GM12878 (cell line): ENCODE results near the gene ZNF107.

Experiments
- POLR2A ChIP-seq: IDR thresholded peaks from 2 replicates; pipeline ENCODE4 v1.6.1; 2011; ENCODE audit warnings: low read depth, mild to moderate bottlenecking, low read length
- TCF7 ChIP-seq: IDR thresholded peaks from 2 replicates; pipeline ENCODE4 v1.6.1; 2014; ENCODE audit warnings: antibody characterized with exemption, borderline replicate concordance
- TF ChIP-seq, protein P1 (sequence below), 3 experiments: IDR thresholded peaks in 2 of 3; conservative IDR thresholded peaks in 1 of 3; 2 replicates each; pipeline ENCODE4 v1.5.1; 2011; ENCODE audit warnings: low read depth in 3 of 3, low read length in 3 of 3, mild to moderate bottlenecking in 3 of 3, control low read depth in 2 of 3, moderate library complexity in 2 of 3, inconsistent platforms in 1 of 3, mixed read lengths in 1 of 3; ENCODE audit not compliant: control insufficient read depth in 2 of 3, insufficient read depth in 1 of 3; ENCODE audit errors: extremely low read depth in 1 of 3

DNA sequence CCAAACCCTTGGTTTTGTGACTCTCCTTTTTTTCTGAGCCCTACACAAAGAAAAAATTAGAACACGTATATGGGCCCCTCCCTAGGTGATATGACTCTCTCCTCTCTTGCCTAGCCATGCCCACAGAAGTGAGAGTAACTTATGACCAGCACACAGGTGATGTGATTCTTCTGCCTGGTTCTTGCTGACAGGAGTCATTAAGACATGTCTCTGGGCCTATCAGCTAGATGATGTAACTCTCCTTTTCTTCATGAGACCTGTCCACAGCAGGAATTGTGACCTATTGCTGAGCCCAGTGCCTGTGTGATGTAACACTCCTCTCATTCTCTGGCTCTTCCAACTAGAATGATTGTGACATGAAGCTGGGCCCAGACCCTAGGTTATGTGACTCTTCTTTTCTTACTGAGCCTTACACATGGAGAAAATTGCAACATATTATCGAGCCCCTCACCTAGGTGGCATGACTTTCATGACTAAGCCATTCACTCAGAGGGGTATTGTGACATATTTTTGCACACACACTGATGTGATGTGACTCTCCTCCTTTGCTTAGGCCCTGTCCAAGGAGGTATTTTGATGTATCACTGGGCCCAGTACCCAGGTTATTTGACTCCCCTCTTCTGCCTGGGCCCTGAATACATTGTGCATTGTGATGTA lies 31.4 kb upstream of the ZNF107 start:
- TF ChIP-seq TCF7 (no peak), POLR2A (no peak)
- TF ChIP-seq, protein P1, sequence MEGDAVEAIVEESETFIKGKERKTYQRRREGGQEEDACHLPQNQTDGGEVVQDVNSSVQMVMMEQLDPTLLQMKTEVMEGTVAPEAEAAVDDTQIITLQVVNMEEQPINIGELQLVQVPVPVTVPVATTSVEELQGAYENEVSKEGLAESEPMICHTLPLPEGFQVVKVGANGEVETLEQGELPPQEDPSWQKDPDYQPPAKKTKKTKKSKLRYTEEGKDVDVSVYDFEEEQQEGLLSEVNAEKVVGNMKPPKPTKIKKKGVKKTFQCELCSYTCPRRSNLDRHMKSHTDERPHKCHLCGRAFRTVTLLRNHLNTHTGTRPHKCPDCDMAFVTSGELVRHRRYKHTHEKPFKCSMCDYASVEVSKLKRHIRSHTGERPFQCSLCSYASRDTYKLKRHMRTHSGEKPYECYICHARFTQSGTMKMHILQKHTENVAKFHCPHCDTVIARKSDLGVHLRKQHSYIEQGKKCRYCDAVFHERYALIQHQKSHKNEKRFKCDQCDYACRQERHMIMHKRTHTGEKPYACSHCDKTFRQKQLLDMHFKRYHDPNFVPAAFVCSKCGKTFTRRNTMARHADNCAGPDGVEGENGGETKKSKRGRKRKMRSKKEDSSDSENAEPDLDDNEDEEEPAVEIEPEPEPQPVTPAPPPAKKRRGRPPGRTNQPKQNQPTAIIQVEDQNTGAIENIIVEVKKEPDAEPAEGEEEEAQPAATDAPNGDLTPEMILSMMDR (IDR thresholded peaks at IDR 0.05 in 2 of 3, conservative IDR thresholded peaks at IDR 0.05 in 1 of 3; ENCODE audit: control insufficient read depth in 2 of 3, extremely low read depth in 1 of 3, insufficient read depth in 1 of 3, low read depth in 3 of 3, low read length in 3 of 3): no peak
